Gastrocnemius medialis (tissue), 4 donors: Measurements from ENCODE around the gene MEPCE.

Experiments
- POLR2A ChIP-seq, 2 donors: fragments of 450-650 bp; IDR thresholded peaks; one replicate each; pipeline ENCODE4 v1.6.1; 2017; ENCODE audit warnings: antibody characterized with exemption in 2 of 2, mild to moderate bottlenecking in 2 of 2, moderate library complexity in 2 of 2
- TF ChIP-seq, protein P1 (sequence below), 5 experiments: fragments of 450-650 bp in 3 of 5; fragments of 200-600 bp in 2 of 5; sonication (generic) in 2 of 5; IDR thresholded peaks in 4 of 5; conservative IDR thresholded peaks in 1 of 5; 1 replicate in 4 of 5; 2 replicates in 1 of 5; pipeline ENCODE4 v1.5.1; 2016 to 2019; ENCODE audit warnings: antibody characterized with exemption in 5 of 5, mild to moderate bottlenecking in 3 of 5, moderate library complexity in 3 of 5

DNA sequence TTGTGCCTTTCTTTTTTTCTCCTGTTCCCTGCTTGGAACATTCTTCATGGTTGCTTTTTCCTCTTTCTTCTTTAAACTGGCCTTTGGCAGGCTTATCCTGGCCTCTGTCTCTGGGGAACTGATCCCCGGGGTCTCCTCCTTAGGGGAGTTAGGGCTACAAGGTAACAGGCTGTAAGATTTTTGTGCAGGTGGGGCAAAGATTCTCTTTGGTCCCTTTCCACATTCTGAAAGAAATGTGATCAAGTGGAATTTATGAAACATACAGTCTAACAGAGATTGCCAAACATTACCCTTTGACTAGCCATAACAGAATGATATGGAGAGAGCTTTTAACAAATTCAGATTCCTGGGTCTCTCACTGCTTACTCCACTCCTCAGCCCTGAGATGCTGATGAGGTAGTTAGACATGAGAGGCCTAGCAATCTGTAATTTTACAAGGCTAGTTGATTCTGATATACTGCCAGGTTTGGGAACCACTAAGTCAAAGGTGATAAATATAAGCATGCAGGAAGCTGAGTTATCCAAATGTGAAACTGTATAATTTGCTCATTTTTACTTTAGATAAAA is 9.9 kb upstream of the MEPCE start:
- no peak for TF ChIP-seq POLR2A (IDR thresholded peaks at IDR 0.05)
- TF ChIP-seq, protein P1, sequence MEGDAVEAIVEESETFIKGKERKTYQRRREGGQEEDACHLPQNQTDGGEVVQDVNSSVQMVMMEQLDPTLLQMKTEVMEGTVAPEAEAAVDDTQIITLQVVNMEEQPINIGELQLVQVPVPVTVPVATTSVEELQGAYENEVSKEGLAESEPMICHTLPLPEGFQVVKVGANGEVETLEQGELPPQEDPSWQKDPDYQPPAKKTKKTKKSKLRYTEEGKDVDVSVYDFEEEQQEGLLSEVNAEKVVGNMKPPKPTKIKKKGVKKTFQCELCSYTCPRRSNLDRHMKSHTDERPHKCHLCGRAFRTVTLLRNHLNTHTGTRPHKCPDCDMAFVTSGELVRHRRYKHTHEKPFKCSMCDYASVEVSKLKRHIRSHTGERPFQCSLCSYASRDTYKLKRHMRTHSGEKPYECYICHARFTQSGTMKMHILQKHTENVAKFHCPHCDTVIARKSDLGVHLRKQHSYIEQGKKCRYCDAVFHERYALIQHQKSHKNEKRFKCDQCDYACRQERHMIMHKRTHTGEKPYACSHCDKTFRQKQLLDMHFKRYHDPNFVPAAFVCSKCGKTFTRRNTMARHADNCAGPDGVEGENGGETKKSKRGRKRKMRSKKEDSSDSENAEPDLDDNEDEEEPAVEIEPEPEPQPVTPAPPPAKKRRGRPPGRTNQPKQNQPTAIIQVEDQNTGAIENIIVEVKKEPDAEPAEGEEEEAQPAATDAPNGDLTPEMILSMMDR (IDR thresholded peaks at IDR 0.05 in 4 of 5, conservative IDR thresholded peaks at IDR 0.05 in 1 of 5), result no peak
